ENCODE results near the gene OGA. TPM values are rescaled to one million over a fixed set of nuclear protein-coding genes. Genes with fewer than 3 reads are reported as not detected.

Gene OGA
- total RNA-seq, 2 donors from 2014 or later: 70.4 to 71.4 TPM

DNA sequence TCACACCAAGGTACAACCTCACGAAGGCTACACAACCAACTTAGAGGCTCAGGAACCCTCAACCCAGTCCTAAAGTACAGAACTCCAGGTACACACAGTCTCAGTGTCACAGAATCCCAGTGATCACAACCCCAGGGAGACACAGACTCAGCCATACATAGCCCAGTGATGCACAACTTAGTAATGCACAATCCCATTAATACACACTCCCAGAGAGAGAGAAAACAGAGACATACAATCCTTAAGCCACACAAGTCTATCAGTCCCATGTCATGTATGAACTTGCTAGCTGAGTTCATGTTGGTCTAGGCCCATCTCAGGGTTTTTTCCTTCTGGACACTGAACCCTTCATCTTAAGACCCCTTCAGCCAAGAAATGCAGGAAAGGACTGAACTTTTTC is 20.8 kb upstream of the OGA start:
- intact Hi-C loops (cut with DNase I): loop anchor here in 1 of 2 donors (5.0 kb wide), 1 partner anchor 233 kb away; no protein-coding TSS in a partner anchor
- ATAC-seq (no peak), DNase-seq (no peak)

DNA sequence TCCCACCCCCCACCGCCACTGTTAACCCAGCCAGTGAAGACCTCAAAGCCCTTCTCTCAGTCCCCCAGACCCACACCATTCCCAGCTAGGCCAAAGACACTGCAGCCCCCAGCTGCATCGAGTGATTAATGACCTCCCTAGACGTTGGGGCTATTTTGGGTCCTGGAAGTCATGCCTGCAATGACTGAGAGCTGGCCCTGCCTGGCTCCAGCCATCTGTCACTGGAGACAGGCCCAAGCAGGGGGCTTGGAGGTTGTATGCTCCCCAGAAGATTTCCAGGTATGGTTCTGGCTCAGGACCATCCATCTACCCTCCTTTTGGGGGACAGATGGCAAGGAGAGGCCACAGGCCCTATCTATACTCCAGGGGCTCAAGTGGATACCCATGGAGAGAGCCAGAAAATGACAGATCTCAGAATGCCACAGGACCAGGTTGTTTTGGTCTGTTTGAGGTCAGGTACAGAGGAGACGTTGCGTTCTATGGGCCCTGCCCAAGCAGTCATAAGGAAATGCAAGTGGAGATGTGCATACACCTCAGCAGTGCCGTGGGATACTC is 20.2 kb upstream of the OGA start:
- DNase-seq (no peak), ATAC-seq (no peak)
- intact Hi-C loops (cut with DNase I): loop anchor here in 1 of 2 donors (5.0 kb wide), 1 partner anchor 234 kb away; no protein-coding TSS in a partner anchor

DNA sequence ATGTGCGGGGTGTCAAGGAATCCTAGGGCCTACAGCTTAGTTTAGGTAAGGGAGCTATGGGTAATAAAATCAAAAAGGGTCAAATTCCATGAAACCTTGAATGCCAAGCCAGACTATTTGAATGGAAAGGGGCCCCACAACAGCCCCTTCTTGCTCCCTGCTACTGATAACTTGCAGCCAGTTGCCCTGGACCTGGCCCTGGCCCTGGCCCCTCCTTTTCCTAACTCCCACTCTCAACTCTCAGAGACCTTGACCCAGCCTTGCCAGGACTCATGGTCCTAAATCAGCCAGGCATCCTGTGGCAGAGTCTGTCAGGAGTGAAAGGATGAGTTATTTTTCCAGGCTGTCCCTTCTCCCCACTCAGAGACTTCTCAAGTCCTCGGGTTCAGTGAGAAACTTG is 19.5 kb upstream of the OGA start:
- no peak for ATAC-seq
- intact Hi-C loops (cut with DNase I): loop anchor here in 1 of 2 donors (5.0 kb wide), 1 partner anchor 235 kb away; no protein-coding TSS in a partner anchor
- DNase-seq: no peak

DNA sequence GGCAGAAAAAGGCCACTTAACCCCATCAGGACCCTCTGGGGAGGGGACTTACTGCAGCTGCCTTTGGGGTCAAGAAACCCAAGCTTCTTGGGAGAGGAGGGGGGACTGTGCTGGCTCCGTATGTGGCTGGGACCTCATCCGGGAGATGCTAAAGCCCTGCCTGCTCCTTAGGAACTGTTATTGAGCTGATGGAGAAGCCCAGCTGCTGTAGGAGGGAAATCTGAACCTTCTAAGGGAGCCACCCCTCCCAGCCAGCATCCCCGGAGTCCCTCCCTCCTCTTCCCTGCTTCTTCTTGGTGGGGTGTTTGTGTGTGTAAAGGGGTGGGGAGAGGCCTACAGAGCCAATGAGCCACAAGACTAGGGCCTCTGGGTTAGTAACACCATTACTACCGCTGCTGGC is 17.1 kb upstream of the OGA start:
- intact Hi-C loops (cut with DNase I): loop anchor here in 1 of 2 donors (5.0 kb wide), 1 partner anchor 237 kb away; no protein-coding TSS in a partner anchor

DNA sequence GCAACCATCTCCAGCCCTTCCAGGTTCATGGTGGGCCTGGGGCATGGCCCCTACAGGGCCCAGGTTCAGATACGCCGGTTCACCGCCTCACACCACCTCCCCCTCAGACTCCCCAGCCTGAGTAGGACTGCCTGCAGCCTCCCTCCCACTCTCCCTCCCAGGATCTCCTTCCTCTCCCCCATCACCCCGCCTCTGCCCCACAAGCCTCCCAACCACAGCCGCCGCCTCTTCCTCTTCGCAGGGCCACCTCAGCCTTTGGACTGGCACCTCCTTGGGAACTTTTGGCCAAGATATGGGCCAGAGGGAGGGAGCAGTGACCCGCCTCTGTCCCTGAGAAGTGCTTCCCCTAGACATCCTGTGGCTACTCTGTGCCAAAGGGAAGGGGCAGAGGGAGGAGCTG is 16.1 kb upstream of the OGA start:
- ATAC-seq (no peak), DNase-seq (peak; percentile 41)
- intact Hi-C loops (cut with DNase I): no loop called here

More for the DNA sequence above, 17.1 kb upstream of the OGA start:
- ATAC-seq (no peak), DNase-seq (no peak)

DNA sequence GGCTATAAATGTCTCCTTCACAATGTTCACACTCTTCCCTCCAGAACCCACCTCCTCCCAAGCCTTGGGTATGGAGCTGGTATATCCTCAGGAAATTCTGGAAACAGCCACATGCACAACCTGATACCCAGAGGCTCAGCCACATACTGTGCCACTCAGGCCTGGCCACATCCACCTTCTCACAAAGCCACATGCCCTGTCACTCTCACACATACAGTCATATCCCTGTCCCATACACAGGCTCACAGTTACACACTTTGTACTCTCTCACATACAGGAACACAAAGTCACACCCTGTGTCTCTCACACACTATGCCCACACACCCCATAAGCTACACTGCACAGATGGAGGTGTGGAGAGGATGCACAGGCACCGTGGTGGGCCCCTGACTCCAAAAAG is 15.2 kb upstream of the OGA start:
- ATAC-seq (no peak), DNase-seq (no peak)
- intact Hi-C loops (cut with DNase I): no loop called here

DNA sequence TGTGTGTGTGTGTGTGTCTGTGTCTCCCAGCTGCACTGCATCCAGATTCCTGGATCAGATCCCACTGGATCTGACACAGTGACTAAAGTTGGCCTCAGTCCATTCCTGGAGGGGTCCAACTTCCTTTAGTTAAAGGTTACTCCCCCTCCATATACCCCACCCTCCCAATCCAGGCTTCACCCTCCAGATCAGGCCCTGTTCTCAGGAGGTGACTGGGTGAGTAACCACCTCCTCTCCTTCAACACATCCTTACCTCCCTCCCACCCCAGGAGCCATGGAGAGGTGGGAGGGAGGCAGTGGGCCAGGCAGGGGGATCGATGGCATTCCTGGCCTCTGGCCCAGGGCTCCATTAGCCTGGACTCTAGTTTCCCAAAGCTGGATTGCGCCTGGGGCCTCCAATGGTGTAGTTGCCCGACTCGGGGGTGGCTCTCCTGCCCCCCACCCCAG is 14.1 kb upstream of the OGA start:
- intact Hi-C loops (cut with DNase I): no loop called here
- DNase-seq: no peak
- no peak for ATAC-seq

DNA sequence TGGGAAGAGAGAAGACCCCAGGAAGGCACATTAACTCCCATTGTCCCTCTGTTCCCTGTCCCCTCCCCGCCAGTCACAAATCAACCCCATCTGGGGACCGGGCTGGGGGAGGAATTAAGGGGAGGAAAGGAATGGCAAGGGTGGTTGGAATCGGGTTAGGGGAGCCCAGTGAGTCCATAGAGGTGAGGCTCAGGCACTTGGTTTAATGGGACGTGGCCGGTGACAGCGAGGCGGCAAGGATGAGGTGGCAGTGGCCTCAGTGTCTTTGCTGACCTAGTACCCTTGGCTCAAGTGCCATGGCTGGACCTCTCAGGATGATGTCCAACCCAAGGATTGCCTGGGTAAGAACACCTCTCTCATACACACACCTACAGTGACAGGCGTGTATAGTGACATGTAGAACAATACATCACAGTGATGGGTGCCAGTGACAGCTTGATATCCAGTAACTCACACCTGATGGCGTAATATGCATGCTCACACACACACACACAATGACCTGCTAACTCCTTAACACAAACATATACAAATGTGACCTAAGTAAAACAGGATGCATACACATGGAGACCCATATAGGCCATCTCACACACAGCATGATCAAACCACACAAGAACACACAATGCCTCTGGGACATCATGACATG is 13.0 kb upstream of the OGA start:
- intact Hi-C loops (cut with DNase I): no loop called here
- DNase-seq (no peak), ATAC-seq (no peak)

DNA sequence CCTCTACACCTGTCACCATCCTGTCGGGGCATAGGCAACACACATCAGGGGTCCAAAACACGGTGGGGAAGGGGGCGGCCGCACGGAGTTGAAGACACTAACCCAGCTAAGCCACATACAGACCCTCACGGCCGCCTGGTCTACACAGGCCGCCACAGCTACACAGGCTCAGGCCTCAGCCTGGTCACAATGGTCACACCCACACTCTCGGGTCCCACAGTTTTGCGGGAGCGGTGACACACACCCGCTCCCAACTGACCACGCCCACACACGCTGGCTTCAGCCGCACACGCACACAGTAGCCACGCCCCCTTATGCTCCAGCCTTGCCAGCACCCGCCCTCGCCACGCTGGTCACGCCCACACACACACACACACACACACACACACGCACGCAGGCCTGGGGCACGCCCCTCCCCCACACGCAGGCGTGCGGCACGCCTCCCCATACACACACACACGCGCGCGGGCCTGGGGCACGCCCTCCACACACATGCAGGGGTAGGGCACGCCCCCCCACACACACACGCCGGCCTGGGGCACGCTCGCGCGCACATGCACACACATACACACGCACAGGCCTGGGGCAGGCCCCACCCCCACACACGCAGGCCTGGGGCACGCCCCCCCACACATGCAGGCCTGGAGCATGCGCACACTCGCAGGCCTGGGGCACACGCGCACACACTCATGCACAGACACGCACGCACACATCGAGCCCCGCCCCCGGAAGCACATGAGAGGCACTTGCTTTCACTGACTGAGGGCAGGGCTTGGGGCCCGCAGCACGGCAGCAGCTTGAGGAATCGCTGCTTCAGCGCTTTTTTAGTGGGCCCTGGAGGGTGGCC is 12.3 kb upstream of the OGA start:
- intact Hi-C loops (cut with DNase I): no loop called here
- peak; percentile 88 to 89 for ATAC-seq
- peak; percentile 93 for DNase-seq

DNA sequence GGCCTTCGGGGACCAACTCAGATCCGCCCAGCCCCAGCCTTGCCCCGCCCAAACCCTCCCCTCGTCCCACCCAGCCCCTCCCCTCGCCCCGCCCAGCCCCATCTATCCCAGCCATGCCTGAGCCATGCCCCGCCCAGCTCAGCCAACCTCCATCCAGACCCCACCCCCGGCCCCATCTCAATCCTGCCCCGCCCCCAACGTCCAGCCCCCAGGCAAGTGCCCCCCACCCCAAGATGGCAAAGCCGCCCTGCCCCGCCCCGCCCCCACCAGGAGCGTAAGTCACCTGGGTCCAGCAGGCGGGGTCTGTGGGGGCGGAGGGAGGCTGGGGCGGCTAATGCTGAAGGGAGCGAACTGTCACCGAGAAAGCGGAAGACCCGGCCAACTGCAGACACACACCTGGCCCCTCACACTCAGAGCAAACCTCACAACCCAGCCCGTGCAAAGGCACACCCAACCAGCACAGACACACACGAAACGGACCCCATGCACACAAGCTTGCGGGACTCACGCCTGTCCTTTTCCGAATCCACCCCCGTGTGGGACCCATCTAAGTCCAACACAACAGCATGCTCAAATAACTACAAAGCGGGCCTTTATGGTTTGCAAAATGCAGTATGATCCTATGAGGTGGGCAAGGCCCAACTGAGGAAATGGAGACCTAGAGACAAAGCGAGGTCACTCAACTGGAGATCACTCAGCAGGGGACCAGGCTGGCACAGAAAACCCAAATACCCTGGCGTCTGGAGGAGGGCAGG is 11.5 kb upstream of the OGA start:
- ATAC-seq (peak; percentile 10 to 16), DNase-seq (peak; percentile 65)
- intact Hi-C loops (cut with DNase I): no loop called here

DNA sequence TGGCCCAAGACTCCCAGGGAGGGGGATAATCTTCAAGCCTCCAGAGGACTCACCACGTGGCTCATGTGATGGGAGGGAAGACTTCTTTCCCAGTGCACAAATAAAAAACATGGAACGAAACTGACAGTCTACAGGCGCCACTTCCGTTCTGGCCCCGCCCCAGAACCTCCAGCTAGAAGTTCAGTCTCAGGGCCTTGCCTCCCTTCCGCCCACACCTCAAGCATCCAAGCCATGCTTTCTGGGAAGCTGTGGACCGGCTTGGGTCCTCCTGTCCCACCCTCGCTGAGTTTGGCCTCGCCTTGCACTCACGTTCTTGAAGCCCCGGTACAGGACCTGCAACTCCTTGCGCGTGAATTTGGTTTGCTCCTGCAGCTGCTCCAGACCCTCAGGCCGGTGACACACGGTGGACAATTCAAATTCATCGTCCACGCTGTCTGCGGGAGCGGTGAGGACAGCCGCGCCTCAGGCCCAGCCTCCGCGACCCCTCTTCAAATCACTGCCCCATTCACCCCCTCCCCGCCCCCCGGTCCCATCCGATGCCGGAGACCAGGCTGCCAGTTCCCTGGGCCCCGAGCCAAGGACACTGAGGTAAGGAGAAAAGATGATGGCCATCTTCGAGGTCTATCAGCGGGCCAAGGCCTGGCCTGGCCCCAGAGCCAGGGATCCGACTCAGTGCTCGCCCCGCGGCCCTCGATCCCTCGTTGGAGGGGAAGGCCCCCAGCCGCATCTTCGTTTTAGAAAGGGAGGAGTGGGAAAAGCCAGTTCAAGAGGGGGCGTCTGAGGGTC is 10.7 kb upstream of the OGA start:
- intact Hi-C loops (cut with DNase I): no loop called here
- ATAC-seq: no peak
- DNase-seq: peak; percentile 52

DNA sequence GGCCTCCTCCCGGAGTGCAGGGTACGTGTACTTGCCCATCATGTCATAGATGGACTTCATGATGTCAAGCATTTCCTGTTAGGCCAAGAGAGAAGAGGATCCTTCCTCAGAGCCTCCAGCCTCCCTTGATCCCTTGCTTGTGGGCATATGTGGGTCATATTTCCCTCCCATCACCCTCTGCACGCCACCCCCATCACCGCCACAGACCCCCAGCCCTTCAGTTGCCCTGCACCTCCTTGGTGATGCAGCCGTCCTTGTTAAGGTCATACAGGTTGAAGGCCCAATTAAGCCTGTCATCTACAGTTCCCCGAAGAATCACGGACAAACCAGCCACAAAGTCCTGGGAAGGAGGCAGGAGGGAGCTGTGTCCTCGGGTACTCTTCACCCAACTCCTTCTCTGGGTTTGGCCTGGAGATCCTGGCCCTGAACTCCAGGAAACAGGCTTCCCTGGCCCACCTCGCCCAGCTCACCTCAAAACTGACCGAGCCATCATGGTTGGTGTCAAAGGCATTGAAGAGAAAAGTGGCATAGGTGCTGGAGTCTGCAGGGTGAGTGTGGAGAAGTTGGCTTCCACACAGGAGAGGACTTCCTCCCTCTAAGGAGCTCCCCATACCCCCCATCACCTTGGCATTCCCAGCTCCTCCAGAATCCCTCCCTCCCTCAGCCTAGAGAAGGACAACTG is 9.8 kb upstream of the OGA start:
- no peak for DNase-seq
- intact Hi-C loops (cut with DNase I): no loop called here
- ATAC-seq: no peak

DNA sequence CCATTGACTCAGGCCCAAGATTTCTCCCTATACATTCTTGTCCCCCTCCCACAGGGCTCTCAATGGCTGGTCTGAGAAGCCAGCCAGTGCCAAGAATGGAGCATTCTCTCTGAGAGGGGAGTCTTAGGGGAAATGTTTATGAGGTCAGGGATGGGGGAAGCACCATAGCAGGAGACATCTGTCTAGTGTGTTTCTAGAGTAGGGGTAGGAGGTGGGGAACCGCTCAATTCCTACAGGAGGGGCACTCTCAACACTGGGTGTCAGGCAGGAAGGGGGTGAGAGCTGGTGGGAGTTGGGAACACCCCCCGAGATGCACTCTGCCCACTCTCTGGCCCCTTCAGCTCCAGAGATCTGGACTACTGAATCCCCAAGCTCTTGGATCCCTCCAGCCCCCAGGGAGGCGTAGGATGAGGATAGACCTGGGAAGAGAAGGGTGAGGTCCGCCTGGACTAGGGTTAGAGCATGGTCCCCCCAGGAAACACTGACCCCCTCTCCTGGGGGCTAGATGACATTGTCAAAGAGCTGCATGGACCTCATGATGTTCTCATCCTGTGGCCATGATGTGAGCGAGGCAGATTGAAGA is 8.7 kb upstream of the OGA start:
- intact Hi-C loops (cut with DNase I): no loop called here
- no peak for ATAC-seq
- no peak for DNase-seq

DNA sequence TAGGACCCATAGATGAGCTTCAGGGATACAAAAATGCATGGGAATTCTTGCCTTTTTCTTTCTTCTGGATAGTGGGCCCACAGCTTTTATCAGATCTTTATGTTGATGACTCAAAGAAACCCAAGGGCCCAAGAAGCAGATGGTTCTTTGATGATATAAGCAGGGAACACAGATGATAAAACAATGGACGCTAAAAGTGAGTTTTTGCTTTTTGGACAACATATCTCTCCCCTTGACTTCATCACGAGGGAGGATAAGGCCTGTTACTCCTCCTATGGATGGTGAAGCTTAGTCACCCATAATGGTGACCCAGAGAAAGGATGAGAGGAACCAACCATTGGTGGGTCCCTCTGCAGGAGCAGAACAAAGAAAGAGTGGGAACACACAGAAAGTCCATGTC is 6.5 kb upstream of the OGA start:
- DNase-seq: no peak
- intact Hi-C loops (cut with DNase I): no loop called here
- no peak for ATAC-seq

DNA sequence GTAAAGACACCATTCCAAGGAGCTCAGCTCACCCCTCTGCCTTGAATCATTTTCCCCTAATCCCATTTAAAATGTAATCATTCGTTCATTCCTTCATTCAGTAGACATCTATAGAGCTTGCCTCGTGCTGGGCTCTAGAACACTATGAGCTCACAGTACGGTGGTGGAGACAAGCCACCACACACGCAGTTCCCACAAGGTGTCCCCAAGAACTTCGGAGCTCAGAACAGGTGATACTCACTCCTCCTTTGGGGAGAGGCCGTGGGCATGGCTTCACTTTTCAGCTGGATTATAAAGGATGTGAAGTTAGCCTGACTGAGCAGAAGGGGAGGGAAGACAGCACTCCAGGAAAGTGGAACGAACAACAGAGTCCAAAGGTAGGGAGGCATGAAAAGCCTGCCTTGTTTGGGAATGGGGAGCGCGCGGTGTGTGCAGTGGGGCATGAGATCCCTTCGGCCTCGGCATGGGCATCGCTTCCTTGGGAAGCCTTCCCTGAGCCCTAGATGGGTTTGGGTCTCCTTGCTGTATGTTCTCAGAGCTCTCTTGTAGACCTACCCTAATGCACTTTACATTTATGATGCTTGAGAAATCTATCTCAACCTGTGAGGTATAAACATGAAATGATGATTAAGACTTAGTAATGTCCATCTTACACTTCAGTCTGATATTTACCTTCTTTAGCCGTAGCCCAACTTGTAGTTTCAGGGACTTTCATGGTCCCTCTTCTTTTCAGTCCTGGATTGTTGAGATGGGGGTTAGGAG is 809 bp upstream of the OGA start:
- no peak for DNase-seq
- peak in 1 of 2 donors; percentile 7 for ATAC-seq
- intact Hi-C loops (cut with DNase I): no loop called here

DNA sequence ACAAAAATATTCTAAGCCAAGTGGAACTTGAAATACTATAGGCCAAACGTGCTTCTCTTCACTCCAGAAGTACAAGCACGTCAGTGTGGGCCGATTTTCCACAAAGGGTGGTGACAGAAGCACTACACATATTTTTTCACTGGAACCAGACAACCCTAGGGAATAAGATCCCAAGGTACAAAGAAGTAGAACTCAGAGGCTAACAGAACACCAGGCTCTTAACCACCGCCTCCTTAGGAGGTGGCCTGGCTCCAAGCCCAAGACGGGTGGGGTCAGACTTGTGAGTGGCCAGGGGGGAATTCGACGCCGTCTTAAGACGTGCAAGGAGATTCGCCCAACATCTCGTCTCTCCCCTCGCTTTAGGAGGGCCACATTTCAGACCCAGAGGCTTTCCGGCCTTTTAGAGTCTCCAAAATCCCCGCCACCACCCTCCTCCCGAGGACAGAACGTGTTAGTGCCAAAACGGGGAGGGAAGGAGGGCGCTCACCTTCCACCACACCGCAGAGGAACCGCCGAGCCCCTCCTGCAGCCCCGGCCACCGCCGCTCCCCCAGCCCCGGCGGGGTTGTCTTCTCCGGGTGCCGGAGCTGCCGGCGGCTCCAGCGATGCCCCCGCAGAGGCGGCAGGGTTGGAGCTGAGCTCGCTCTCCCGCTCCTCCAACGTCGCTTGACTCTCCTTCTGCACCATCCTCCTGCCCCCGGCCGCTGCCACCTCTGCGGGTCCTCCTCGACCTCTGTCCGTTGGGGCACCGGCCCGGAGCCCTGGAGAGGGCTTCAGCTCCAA is 716 bp downstream of the OGA start:
- intact Hi-C loops (cut with DNase I): no loop called here
- peak; percentile 92 for DNase-seq
- peak; percentile 42 to 71 for ATAC-seq
